Fibroblast of lung (primary cell): ENCODE data around the gene MBD5. TPM values are rescaled to one million over a fixed set of nuclear protein-coding genes. Genes with fewer than 3 reads are reported as not detected.

Experiments used
- DNase-seq, 2 donors: peaks; one replicate each; pipeline versions ENCODE4 v3.0.0 to v3.0.0-alpha.2; 2010; ENCODE audit warnings: low read depth in 2 of 2
- H2AFZ ChIP-seq: 2 replicates; pipeline ENCODE4 v1.5.1; 2012; ENCODE audit warnings: low read length, control low read depth, inconsistent platforms
- H3K27ac ChIP-seq: 2 replicates; pipeline ENCODE4 v1.5.1; 2011; ENCODE audit warnings: low read length, control low read depth; ENCODE audit not compliant: insufficient read depth
- H3K27me3 ChIP-seq: 2 replicates; pipeline ENCODE4 v1.5.1; 2011; ENCODE audit warnings: mild to moderate bottlenecking, low read length; ENCODE audit not compliant: control insufficient read depth, insufficient read depth
- H3K36me3 ChIP-seq: 2 replicates; pipeline ENCODE4 v1.5.1; 2011; ENCODE audit warnings: low read length; ENCODE audit not compliant: control insufficient read depth, insufficient read depth
- H3K4me1 ChIP-seq: 2 replicates; pipeline ENCODE4 v1.5.1; 2011; ENCODE audit warnings: low read length; ENCODE audit not compliant: control insufficient read depth, insufficient read depth; ENCODE audit errors: extremely low read depth
- H3K4me2 ChIP-seq: 2 replicates; pipeline ENCODE4 v1.5.1; 2011; ENCODE audit warnings: low read length, control low read depth; ENCODE audit not compliant: insufficient read depth; ENCODE audit errors: extremely low read depth
- H3K4me3 ChIP-seq, 4 experiments: fragments of 200-600 bp in 1 of 4; sonication (generic) in 1 of 4; replicated peaks in 1 of 4; 2 replicates each; pipeline ENCODE4 v1.5.1; 2011 to 2016; ENCODE audit warnings: low read length in 4 of 4, low read depth in 3 of 4, mild to moderate bottlenecking in 3 of 4, control low read depth in 2 of 4, inconsistent platforms in 1 of 4, mixed read lengths in 1 of 4; ENCODE audit not compliant: insufficient read depth in 1 of 4; ENCODE audit errors: control extremely low read depth in 1 of 4
- H3K79me2 ChIP-seq: 2 replicates; pipeline ENCODE4 v1.5.1; 2012; ENCODE audit warnings: mild to moderate bottlenecking, low read length, inconsistent platforms; ENCODE audit not compliant: control insufficient read depth, insufficient read depth
- H3K9ac ChIP-seq: 2 replicates; pipeline ENCODE4 v1.5.1; 2011; ENCODE audit warnings: mild to moderate bottlenecking, low read length, control low read depth; ENCODE audit not compliant: insufficient read depth
- H3K9me3 ChIP-seq: 2 replicates; pipeline ENCODE4 v1.5.1; 2012; ENCODE audit warnings: low read depth, low read length; ENCODE audit not compliant: control insufficient read depth, insufficient read depth
- H4K20me1 ChIP-seq: 2 replicates; pipeline ENCODE4 v1.5.1; 2011; ENCODE audit warnings: low read length; ENCODE audit not compliant: control insufficient read depth, insufficient read depth; ENCODE audit errors: extremely low read depth
- EZH2 ChIP-seq: IDR thresholded peaks from 2 replicates; pipeline ENCODE4 v1.5.1; 2012; ENCODE audit warnings: low read length, control low read depth, mild to moderate bottlenecking; ENCODE audit errors: missing control alignments
- polyA plus RNA-seq, 2 donors: library from polyadenylated mRNA; depleted of rRNA in 1 of 2; stranded (reverse) in 1 of 2; unstranded in 1 of 2; fragments of >200 nt; gene quantifications; 2 replicates each; pipeline ENCODE4 v1.2.1, GENCODE V29; 2011 to 2012; ENCODE audit warnings: missing spikeins in 1 of 2
- total RNA-seq: library from RNA; depleted of rRNA; stranded (reverse); fragments of >200 nt; gene quantifications from 2 replicates; pipeline ENCODE4 v1.2.1, GENCODE V29; 2014
- TF ChIP-seq, protein P1 (sequence below), 2 donors: IDR thresholded peaks in 1 of 2; conservative IDR thresholded peaks in 1 of 2; 1 replicate in 1 of 2; 2 replicates in 1 of 2; pipeline ENCODE4 v1.5.1; 2011 to 2012; ENCODE audit warnings: low read length in 2 of 2, control low read depth in 1 of 2, inconsistent platforms in 1 of 2, low read depth in 1 of 2, mild to moderate bottlenecking in 1 of 2

The MBD5 gene
- total and polyA plus RNA-seq, 2 donors (not counting 1 experiment from before 2014, with no cell fraction given) = 26.1 to 32.4 TPM

- no peak for TF ChIP-seq EZH2
- TF ChIP-seq, protein P1, sequence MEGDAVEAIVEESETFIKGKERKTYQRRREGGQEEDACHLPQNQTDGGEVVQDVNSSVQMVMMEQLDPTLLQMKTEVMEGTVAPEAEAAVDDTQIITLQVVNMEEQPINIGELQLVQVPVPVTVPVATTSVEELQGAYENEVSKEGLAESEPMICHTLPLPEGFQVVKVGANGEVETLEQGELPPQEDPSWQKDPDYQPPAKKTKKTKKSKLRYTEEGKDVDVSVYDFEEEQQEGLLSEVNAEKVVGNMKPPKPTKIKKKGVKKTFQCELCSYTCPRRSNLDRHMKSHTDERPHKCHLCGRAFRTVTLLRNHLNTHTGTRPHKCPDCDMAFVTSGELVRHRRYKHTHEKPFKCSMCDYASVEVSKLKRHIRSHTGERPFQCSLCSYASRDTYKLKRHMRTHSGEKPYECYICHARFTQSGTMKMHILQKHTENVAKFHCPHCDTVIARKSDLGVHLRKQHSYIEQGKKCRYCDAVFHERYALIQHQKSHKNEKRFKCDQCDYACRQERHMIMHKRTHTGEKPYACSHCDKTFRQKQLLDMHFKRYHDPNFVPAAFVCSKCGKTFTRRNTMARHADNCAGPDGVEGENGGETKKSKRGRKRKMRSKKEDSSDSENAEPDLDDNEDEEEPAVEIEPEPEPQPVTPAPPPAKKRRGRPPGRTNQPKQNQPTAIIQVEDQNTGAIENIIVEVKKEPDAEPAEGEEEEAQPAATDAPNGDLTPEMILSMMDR (conservative IDR thresholded peaks at IDR 0.05 in 1 of 2, IDR thresholded peaks at IDR 0.05 in 1 of 2; ENCODE audit: low read depth in 1 of 2, low read length in 2 of 2) = no peak
- Histone ChIP-seq H3K79me2 (peaks cover 1% of the 10 kb centered on the region), H3K27me3 (no peaks in the 10 kb centered on the region), H3K4me1 (no peaks in the 10 kb centered on the region), H4K20me1 (no peaks in the 10 kb centered on the region), H3K4me2 (no peak overlapping the region), H3K4me3 (no peak overlapping the region), H3K9me3 (no peaks in the 10 kb centered on the region), H3K27ac (no peak overlapping the region), H3K9ac (no peak overlapping the region), H3K36me3 (no peaks in the 10 kb centered on the region), H2AFZ (no peak overlapping the region)
- DNase-seq = no peak
These were observed 25.9 kb downstream of the MBD5 start for GRCh38 chr2:148046802-148047201.

DNA sequence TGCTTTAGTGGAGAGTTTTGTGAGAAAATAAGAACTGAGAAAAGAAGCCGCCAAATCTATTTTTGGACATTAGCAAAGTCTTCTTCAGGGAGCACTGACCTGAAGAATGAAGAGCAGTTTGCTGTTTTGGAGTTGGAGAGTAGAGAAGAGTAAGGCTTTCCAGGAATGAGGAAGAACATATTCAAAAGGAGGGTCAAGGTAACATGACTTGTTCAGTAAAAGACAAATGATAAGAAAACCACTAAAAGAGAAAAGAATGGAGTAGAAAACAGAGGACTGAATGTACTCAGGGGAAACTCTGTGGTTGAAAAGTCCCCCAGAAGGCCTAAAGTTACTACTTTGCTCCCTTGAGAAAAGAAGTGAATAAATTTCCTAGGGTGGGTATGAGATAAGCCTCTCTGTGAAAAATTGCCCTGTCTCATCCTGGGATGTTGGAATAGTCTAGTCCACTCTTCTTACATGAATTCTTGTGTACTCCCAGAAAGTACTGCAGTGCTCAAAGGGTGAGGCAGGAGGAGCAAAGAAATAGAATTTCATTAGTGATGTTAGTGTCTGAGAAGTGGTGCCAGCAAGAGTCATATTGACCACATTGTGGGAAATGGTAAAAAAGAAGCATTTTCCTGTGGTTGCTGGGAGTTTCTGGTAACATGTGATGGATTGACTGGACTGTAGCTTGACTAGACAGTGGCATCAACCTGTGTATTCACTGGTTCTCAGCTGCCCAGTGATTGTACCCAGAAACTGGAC is 27.8 kb downstream of the MBD5 start:
- no peaks in the 10 kb centered on the region for H3K36me3 ChIP-seq
- H4K20me1 ChIP-seq = no peaks in the 10 kb centered on the region
- no peak overlapping the region for H3K27ac ChIP-seq
- H3K4me1 ChIP-seq = no peaks in the 10 kb centered on the region
- peak; percentile 3 to 73 for DNase-seq
- no peak overlapping the region for H3K4me3 ChIP-seq
- no peak overlapping the region for H2AFZ ChIP-seq
- H3K4me2 ChIP-seq = no peak overlapping the region
- no peaks in the 10 kb centered on the region for H3K27me3 ChIP-seq
- H3K9me3 ChIP-seq = no peaks in the 10 kb centered on the region
- H3K79me2 ChIP-seq = peaks cover 1% of the 10 kb centered on the region
- no peak for TF ChIP-seq EZH2
- TF ChIP-seq, protein P1 (conservative IDR thresholded peaks at IDR 0.05 in 1 of 2, IDR thresholded peaks at IDR 0.05 in 1 of 2; ENCODE audit: low read depth in 1 of 2, low read length in 2 of 2) = no peak
- H3K9ac ChIP-seq = no peak overlapping the region

DNA sequence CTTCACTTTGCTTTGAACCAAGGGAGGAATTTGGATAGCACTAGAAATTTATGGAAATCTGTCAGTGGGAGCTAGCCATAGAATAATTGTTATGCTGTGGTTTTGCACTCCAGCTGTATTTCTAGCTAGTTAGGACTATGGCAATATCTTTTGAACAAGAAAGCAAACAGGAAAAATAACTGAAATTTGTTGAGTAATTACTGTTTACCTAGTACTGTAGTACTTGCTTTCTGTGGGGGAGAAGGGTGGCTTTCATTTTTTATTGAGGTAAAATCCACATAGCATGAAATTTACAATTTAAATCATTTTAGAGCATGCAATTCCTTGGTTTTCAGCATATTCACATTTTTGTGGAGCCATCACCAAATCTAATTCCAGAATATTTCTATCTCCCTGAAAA is 28.4 kb downstream of the MBD5 start:
- H3K27ac ChIP-seq = no peak overlapping the region
- H4K20me1 ChIP-seq = no peaks in the 10 kb centered on the region
- H3K4me2 ChIP-seq = no peak overlapping the region
- H3K36me3 ChIP-seq = no peaks in the 10 kb centered on the region
- no peak for TF ChIP-seq EZH2
- TF ChIP-seq, protein P1 (conservative IDR thresholded peaks at IDR 0.05 in 1 of 2, IDR thresholded peaks at IDR 0.05 in 1 of 2; ENCODE audit: low read depth in 1 of 2, low read length in 2 of 2) = no peak
- no peaks in the 10 kb centered on the region for H3K9me3 ChIP-seq
- H3K79me2 ChIP-seq = peaks cover 1% of the 10 kb centered on the region
- no peak overlapping the region for H2AFZ ChIP-seq
- no peak overlapping the region for H3K9ac ChIP-seq
- no peaks in the 10 kb centered on the region for H3K27me3 ChIP-seq
- no peak overlapping the region for H3K4me3 ChIP-seq
- no peak for DNase-seq
- no peaks in the 10 kb centered on the region for H3K4me1 ChIP-seq
